Activated CD4-positive, alpha-beta T cell treated with anti-CD3 and anti-CD28 coated beads, Interleukin-2, amount 50 U/mL, for 4 hours (primary cell): ENCODE measurements around the gene LIFR.

ENCODE experiments used
- DNase-seq, 2 experiments: peaks; one replicate each; pipeline ENCODE4 v3.0.0-alpha.2; 2020

Gene LIFR

DNA sequence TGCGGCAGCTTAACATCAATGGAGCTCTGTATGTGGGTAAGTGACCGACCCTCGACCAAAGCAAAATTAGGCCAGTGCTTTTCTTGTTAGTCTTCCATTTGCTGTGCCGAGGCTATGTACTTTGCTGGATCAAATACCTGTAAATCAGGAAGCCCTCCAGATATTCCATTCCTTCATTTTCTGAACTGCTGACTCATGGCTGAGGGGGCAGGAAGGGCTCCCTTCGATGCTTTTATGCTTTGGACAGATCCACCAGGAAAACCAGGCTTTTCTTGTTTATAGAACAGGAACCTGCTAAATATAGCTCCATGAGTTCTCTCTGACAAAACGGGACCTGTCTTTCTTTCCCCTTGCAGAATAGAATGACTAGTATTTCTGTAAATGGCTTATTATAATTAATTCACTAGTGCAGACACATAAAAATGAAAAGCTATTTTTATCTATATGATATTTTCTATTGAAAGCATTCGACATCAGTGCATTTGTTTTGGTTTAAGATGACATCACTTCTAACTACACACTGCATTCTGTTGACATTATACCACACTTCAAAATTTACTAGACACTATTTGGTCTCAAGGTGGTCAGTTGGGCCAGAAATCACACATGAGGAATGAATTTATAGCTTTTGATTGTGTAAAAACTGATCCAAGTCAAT lies 93.3 kb downstream of the LIFR start:
- DNase-seq, result no peak

- DNase-seq, result no peak
Measured at GRCh38 chr5:38458174-38458573, 98.3 kb downstream of the LIFR start.

- DNase-seq, result no peak
Measured at GRCh38 chr5:38456657-38457399, 99.6 kb downstream of the LIFR start.

DNA sequence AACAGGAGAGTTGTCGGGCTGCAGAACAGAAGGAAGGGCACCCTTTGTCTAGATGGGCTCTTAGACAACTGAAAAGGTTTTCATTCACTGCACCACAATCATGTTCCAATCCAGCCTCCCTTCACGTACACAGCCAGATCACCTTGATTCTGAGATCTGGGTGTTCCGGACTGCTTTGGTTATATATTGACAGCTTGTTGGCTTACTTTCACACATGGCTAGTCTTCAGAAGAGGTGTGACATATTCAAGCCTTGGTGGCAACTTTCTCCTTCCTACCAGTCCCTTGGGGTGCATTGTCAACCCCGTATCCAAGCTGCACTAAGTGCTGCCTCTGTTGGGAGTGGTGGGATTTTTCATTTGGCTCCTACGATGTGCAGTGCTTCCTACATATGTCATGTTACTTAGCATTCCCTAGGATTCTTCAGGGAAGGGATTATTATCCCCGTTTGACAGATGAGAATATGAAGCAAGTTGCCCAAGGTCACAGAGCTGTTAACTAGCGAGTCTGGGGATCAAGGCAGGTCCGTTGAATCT lies 100.6 kb downstream of the LIFR start:
- DNase-seq, result no peak

- no peak for DNase-seq
Measured at GRCh38 chr5:38453921-38454320, 102.5 kb downstream of the LIFR start.

DNA sequence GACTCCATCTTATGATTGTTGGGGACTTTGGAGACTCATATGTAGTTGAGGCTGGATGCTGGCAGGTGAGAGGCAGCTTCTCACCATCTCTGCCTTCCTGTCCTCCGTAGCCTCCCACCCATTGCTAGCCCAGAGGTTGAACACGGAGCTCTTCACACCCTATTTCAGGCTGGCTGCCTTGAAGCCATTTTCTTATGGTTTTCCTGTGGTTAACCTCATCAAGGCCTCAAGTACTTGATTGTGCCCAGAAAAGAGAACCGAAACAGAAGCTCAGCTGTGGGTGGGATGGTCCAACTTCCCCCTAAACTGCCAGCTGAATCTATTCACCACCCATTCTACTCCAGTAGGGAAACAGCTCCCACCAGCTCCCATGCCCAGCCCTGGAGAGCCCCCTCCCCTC lies 102.9 kb downstream of the LIFR start:
- peak; percentile 4 to 9 for DNase-seq

DNA sequence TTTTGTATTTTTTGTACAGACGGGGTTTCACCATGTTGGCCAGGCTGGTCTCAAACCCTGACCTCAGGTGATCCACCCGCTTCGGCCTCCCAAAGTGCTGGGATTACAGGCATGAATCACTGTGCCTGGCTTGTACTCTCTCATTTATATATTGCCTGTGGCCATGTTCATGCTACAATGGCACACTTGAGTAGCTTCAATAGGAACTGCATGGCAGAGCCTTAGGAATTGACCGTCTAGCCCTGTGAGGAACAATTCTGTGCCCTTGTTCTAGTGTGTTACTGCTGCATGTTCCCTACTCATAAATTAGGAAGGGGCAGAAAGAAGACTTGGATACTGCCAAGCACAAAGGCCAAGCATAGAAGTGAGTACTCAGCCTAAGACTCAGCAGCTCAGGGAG lies 104.2 kb downstream of the LIFR start:
- DNase-seq, result no peak

GRCh38 chr5:38451074-38451725 lies 105.2 kb downstream of the LIFR start:
- DNase-seq, result no peak

DNA sequence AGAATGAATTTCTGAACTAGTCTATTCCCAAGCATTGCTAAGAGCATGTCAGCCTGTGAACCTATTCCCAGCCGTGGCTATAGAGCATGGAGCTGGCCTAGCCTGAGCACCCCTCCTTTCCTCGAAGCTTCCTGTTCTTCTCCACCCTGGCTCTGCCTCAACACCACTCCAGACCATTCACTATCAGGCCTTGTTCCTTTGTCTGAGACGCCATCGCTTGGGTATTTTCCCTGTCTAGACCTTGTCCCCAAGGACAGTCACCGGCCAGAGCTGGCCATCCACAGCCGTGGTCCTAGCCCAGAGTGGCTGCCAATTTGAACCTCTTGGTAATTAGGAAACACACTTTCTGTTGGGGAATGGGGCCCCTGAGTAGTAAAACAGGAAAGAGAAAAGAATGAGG lies 105.8 kb downstream of the LIFR start:
- DNase-seq, result no peak

DNA sequence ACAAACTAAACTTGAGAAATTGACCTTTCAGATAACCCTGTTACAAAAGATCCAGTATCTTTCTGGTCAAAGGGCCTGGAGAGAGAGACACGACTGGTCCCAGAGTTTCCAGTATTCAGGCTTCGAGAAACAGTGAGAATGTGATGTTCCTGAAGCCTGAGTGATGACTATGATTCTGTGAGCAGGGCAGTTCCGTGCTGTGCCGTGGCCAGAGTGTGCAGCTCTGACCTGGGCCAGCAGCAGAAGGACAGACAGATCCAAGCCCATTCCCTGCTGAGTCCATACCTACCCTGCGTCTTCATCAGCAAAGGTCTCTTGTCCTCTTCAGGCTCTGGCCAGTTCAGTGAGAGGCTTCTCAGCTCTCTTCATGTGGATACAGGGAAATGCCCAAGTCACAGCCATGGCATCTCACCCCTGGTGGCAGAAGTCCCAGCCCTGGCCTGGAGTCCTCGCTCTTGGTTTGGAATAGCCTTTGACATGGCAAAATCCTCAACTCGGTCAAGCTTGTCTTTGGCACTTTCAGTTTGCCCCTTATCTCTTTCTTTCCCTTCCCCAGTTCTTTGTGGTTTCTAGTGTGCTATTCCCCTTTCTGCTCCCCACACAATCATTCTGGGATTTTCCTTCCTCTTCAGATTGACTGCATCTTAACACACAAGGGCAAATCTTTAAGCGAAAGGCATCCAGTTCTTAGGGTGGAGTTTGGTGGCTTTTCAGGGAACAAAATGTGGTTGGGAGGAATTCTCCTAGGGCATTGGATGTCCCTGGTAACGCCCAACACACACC lies 107.7 kb downstream of the LIFR start:
- DNase-seq, result no peak

GRCh38 chr5:38447786-38448185 lies 108.7 kb downstream of the LIFR start:
- no peak for DNase-seq

DNA sequence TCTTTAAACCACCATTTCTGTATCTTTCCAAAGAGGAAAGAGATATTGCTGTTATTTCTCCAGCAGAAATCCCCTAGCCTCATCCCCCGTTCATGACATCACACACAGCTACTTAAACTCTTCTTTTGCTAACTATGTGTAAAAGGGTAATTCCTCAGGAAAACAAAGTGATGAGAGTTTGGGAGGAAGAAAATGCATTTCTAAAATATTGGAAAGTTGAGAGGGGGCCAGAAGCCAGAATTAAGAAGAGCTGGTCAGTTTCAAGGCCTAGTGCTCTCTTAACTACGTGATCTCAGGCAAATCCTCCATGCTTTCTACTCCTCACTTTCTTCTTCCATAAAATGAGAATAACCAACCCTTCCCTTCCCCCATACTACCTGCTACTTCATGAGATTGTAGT lies 109.4 kb downstream of the LIFR start:
- no peak for DNase-seq

DNA sequence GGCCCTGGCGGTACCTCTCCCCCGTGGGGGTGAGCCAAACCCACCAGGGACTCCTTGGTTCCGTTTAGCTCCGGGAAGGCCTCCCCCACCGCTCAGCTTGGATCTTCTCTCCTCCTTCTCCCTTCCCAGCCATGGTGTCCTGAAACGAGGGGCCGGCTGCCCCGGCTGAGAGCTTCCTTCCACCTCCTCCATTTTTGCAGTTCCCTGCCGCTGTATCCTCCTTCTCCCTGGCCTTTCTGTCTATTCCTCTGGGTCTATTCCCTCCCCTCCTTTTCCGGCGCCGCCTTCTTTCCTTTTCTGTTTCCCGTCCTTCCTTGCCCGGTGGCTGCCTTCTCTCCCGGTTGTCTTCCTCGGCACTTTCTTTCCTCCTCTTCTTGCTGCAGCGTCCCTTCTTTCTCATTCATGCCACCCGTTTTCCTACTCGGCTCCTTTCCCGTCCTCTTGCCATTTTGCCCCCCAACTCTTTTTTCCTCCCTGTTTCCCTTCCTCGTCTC lies 110.4 kb downstream of the LIFR start:
- no peak for DNase-seq

DNA sequence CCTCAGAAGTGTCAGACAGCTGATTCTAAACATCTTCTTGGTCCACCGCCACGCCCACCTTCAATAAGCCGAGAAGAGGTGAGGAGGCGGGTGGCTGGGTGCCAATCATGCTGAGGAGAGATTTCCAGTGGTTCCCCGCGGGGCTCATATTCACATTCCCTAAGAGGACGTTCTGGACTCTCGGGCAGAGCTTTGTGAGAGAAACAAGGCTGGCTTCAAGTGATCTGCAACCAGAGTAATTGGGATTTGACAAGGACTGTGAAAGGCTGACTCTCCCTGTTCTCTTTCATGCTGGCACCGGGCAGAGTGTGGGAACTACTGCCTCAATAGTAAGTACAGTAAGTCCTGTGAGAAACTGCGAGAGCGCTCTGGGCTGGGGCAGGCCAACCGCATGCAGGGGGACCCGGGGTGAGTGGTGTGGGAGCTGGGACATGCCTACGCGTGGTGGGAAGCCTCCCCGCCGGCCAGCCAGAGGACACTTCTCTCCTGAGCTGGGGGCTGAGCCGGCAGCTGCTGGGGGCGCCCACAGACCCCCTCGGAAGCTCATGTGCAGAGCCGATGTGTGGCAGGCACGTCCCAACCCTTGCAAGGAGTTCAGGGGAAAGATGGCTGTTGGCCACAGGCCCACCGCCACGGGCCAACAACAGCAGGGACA lies 110.9 kb downstream of the LIFR start:
- DNase-seq, result no peak

- DNase-seq, result no peak
Measured at GRCh38 chr5:38443390-38443789, 113.1 kb downstream of the LIFR start.

GRCh38 chr5:38442247-38442573 lies 114.2 kb downstream of the LIFR start:
- no peak for DNase-seq

DNA sequence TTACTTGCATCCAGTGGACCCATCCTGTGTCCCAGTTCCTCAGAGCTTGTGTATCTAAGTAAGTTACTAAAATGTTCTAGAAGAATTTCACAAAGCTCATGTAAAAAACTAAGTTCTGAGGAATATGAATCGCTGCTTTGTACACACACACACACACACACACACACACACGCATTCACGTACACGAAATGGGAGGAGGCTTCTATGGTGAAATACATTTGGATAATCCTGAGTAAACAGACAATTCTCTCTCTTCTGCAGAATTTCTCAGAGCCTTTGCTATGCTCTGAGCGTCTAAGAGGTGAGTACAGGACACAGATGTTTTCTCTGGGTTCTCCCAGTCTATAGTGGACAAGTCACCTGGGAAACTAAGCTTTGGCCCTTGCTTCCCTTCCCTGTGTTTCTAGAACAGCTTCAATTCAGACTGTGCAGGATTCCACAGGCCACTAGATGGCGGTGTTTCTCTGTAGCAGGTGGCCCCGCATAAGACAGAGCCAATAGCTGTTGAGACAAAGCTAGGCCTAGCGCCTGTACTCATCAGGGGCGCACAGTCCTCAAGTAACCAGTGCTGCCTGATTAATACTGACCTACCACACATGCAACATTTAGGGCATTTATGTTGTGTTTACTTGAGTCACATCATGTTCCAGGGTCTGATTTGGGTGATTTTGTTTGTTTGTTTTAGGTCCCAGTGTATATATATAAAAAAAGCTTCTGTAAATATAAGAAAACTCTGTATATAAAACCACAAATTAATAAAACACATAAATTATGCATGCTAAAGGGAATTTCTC lies 114.8 kb downstream of the LIFR start:
- DNase-seq, result peak; percentile 67 to 70

DNA sequence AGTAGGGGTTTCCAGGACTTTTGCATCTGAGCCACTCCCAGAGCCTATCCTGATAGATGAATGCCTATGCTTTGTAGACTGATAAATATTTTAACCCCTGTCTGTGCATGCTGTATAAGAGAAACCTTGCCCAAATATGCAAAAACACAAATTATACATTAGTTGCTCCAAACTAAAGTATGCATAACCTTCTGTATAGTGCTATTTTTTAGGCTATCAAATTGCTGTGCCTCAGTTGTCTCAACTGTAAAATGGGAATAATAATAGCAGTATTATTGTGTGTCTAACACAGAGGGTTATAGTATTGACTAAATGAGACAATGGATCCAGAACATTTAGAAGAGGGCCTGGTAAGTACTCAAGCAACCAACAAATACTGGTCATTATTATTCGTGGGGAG lies 117.7 kb downstream of the LIFR start:
- no peak for DNase-seq

DNA sequence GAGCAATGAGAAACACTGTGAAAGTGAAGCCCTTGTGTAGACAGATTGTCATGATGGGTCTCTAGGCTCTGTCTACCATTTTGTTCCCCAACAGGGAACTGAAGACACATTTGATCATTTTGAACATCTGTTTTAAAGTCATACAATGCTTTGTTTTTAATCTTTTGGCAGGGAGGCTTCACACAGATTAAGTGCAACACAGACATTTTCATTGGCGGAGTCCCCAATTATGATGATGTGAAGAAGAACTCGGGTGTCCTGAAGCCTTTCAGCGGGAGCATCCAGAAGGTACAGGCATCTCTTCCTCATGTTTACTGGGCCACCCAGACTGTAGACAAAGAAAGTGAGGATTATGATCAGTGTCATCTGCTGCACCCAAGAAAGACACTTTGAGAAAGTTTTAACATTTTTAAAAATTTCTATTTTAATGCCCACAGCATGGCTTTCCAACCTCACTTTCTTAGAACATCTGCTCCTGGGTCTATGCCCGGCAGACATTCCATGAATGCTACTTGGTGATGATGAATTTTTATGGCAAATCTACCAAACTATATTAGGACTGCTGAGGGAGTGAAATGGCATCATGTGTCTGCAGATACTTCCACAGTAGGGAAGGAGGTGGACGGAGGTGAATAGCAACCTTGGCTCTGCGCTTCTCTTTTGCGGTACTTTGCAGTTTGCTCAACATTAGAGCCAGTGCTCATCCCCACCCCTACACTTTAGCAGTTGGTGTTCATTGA lies 121.3 kb downstream of the LIFR start:
- no peak for DNase-seq

- no peak for DNase-seq
Measured at GRCh38 chr5:38433160-38433861, 123.1 kb downstream of the LIFR start.
